Astrocyte (in vitro differentiated cells and primary cell): ENCODE measurements around the gene BCL2A1. TPM values are rescaled to one million over a fixed set of nuclear protein-coding genes. Genes with fewer than 3 reads are reported as not detected.

Experiments
- DNase-seq: peaks from one replicate; pipeline ENCODE4 v3.0.0-alpha.2; 2010; ENCODE audit warnings: low read depth
- FAIRE-seq: peaks from 2 replicates; lab custom pipeline; 2011; peaks lifted over from hg19 to GRCh38; lab: Jason Lieb, UNC
- H2AFZ ChIP-seq: 2 replicates; pipeline ENCODE4 v1.6.0; 2012; ENCODE audit warnings: low read depth, low read length, inconsistent platforms
- H3K27ac ChIP-seq: 2 replicates; pipeline ENCODE4 v1.5.1; 2011; ENCODE audit warnings: low read depth, low read length, inconsistent platforms
- H3K27me3 ChIP-seq: 2 replicates; pipeline ENCODE4 v1.6.0; 2011; ENCODE audit warnings: low read length, inconsistent platforms; ENCODE audit not compliant: insufficient read depth
- H3K36me3 ChIP-seq: 2 replicates; pipeline ENCODE4 v1.5.1; 2011; ENCODE audit warnings: low read length, inconsistent platforms; ENCODE audit not compliant: insufficient read depth
- H3K4me1 ChIP-seq: 2 replicates; pipeline ENCODE4 v1.5.1; 2011; ENCODE audit warnings: low read length, inconsistent platforms; ENCODE audit not compliant: insufficient read depth
- H3K4me2 ChIP-seq: 2 replicates; pipeline ENCODE4 v1.6.0; 2012; ENCODE audit warnings: low read length, inconsistent platforms
- H3K4me3 ChIP-seq: 2 replicates; pipeline ENCODE4 v1.5.1; 2011; ENCODE audit warnings: low read depth, mild to moderate bottlenecking, low read length, inconsistent platforms; ENCODE audit not compliant: insufficient read depth
- H3K79me2 ChIP-seq: 2 replicates; pipeline ENCODE4 v1.6.0; 2012; ENCODE audit warnings: mild to moderate bottlenecking, low read length, inconsistent platforms; ENCODE audit not compliant: insufficient read depth
- H3K9ac ChIP-seq: 2 replicates; pipeline ENCODE4 v1.6.0; 2012; ENCODE audit warnings: mild to moderate bottlenecking, low read length, inconsistent platforms
- H3K9me3 ChIP-seq: 2 replicates; pipeline ENCODE4 v1.5.1; 2012; ENCODE audit warnings: low read depth, mild to moderate bottlenecking, low read length, inconsistent platforms; ENCODE audit not compliant: insufficient read depth
- H4K20me1 ChIP-seq: 2 replicates; pipeline ENCODE4 v1.6.0; 2012; ENCODE audit warnings: low read length, inconsistent platforms; ENCODE audit not compliant: insufficient read depth
- H3K27ac Mint-ChIP-seq: one replicate; pipeline ENCODE4 v1.8.0; 2021; ENCODE audit warnings: mild to moderate bottlenecking, mixed read lengths; ENCODE audit not compliant: unreplicated experiment
- H3K27me3 Mint-ChIP-seq: one replicate; pipeline ENCODE4 v1.8.0; 2021; ENCODE audit warnings: low read depth, mixed read lengths; ENCODE audit not compliant: unreplicated experiment
- H3K36me3 Mint-ChIP-seq: one replicate; pipeline ENCODE4 v1.8.0; 2021; ENCODE audit warnings: low read depth, mixed read lengths; ENCODE audit not compliant: unreplicated experiment
- H3K4me1 Mint-ChIP-seq: one replicate; pipeline ENCODE4 v1.8.0; 2021; ENCODE audit warnings: low read depth, mixed read lengths; ENCODE audit not compliant: unreplicated experiment
- H3K4me3 Mint-ChIP-seq: one replicate; pipeline ENCODE4 v1.8.0; 2021; ENCODE audit warnings: mild to moderate bottlenecking, moderate library complexity, mixed read lengths; ENCODE audit not compliant: unreplicated experiment
- H3K9me3 Mint-ChIP-seq: one replicate; pipeline ENCODE4 v1.8.0; 2021; ENCODE audit warnings: mild to moderate bottlenecking, mixed read lengths; ENCODE audit not compliant: unreplicated experiment
- EZH2 ChIP-seq: IDR thresholded peaks from 2 replicates; pipeline ENCODE4 v1.6.1; 2012; ENCODE audit warnings: mild to moderate bottlenecking, low read length, inconsistent platforms; ENCODE audit not compliant: insufficient read depth
- total RNA-seq: library from RNA; stranded (reverse); gene quantifications from 2 replicates; pipeline ENCODE4 v1.2.1, GENCODE V29; 2021
- TF ChIP-seq, protein P1 (sequence below): IDR thresholded peaks from 2 replicates; pipeline ENCODE4 v1.5.1; 2011; ENCODE audit warnings: low read depth, mild to moderate bottlenecking, inconsistent platforms, low read length, moderate library complexity; ENCODE audit not compliant: insufficient read depth

The BCL2A1 gene
- total RNA-seq, 1 donor from 2014 or later = not detected

- H3K9me3 ChIP-seq = no peaks in the 10 kb centered on the region
- no peaks in the 10 kb centered on the region for H3K4me1 ChIP-seq
- Mint-ChIP-seq H3K36me3 (no peaks in the 10 kb centered on the region), H3K4me1 (peaks cover 17% of the 10 kb centered on the region), H3K9me3 (peaks cover 2% of the 10 kb centered on the region), H3K27ac (no peak overlapping the region), H3K4me3 (no peak overlapping the region), H3K27me3 (peaks cover 2% of the 10 kb centered on the region)
- FAIRE-seq (no peak), DNase-seq (no peak)
- TF ChIP-seq, protein P1, sequence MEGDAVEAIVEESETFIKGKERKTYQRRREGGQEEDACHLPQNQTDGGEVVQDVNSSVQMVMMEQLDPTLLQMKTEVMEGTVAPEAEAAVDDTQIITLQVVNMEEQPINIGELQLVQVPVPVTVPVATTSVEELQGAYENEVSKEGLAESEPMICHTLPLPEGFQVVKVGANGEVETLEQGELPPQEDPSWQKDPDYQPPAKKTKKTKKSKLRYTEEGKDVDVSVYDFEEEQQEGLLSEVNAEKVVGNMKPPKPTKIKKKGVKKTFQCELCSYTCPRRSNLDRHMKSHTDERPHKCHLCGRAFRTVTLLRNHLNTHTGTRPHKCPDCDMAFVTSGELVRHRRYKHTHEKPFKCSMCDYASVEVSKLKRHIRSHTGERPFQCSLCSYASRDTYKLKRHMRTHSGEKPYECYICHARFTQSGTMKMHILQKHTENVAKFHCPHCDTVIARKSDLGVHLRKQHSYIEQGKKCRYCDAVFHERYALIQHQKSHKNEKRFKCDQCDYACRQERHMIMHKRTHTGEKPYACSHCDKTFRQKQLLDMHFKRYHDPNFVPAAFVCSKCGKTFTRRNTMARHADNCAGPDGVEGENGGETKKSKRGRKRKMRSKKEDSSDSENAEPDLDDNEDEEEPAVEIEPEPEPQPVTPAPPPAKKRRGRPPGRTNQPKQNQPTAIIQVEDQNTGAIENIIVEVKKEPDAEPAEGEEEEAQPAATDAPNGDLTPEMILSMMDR = no peak
- TF ChIP-seq EZH2 = no peak
- no peak overlapping the region for H3K9ac ChIP-seq
- H3K27me3 ChIP-seq = no peaks in the 10 kb centered on the region
- no peak overlapping the region for H3K4me2 ChIP-seq
- no peak overlapping the region for H3K27ac ChIP-seq
- H4K20me1 ChIP-seq = no peaks in the 10 kb centered on the region
- H3K4me3 ChIP-seq = no peak overlapping the region
- no peaks in the 10 kb centered on the region for H3K36me3 ChIP-seq
- no peaks in the 10 kb centered on the region for H3K79me2 ChIP-seq
- H2AFZ ChIP-seq = no peak overlapping the region
These were observed 22.8 kb downstream of the BCL2A1 start for GRCh38 chr15:79948095-79948695.

- no peak for DNase-seq
- H3K4me3 Mint-ChIP-seq = no peak overlapping the region
- Histone ChIP-seq H3K79me2 (no peaks in the 10 kb centered on the region), H3K27me3 (no peaks in the 10 kb centered on the region), H4K20me1 (no peaks in the 10 kb centered on the region), H3K4me2 (no peak overlapping the region), H3K4me1 (peaks cover 3% of the 10 kb centered on the region), H3K9me3 (no peaks in the 10 kb centered on the region), H3K36me3 (no peaks in the 10 kb centered on the region), H2AFZ (no peak overlapping the region), H3K4me3 (no peak overlapping the region), H3K9ac (no peak overlapping the region), H3K27ac (no peak overlapping the region)
- no peak for FAIRE-seq
- TF ChIP-seq, protein P1 = no peak
- TF ChIP-seq EZH2 = no peak
- H3K27ac Mint-ChIP-seq = no peak overlapping the region
- peaks cover 28% of the 10 kb centered on the region for H3K4me1 Mint-ChIP-seq
- peaks cover 2% of the 10 kb centered on the region for H3K9me3 Mint-ChIP-seq
- H3K27me3 Mint-ChIP-seq = no peaks in the 10 kb centered on the region
- no peaks in the 10 kb centered on the region for H3K36me3 Mint-ChIP-seq
These were observed 24.0 kb downstream of the BCL2A1 start for GRCh38 chr15:79947009-79947408.

DNA sequence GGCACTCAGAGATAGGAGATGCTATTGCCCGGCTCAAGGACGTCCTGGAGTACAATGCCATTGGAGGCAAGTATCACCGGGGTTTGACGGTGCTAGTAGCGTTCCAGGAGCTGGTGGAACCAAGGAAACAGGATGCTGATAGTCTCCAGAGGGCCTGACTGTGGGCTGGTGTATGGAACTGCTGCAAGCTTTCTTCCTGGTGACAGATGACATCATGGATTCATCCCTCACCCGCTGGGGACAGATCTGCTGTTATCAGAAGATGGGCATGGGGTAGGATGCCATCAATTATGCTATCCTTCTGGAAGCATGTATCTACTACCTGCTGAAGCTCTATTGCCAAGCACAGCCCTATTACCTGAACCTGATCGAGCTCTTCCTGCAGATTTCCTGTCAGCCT, 26.4 kb downstream of the BCL2A1 start:
- Mint-ChIP-seq H3K27ac (no peak overlapping the region), H3K4me1 (peaks cover 30% of the 10 kb centered on the region), H3K27me3 (no peaks in the 10 kb centered on the region), H3K36me3 (no peaks in the 10 kb centered on the region), H3K9me3 (peaks cover under 1% of the 10 kb centered on the region), H3K4me3 (no peak overlapping the region)
- Histone ChIP-seq H2AFZ (no peak overlapping the region), H3K9ac (no peak overlapping the region), H3K79me2 (no peaks in the 10 kb centered on the region), H3K4me3 (no peak overlapping the region), H3K9me3 (no peaks in the 10 kb centered on the region), H3K4me2 (no peak overlapping the region), H3K27ac (no peak overlapping the region), H3K4me1 (peaks cover 3% of the 10 kb centered on the region), H3K36me3 (no peaks in the 10 kb centered on the region), H4K20me1 (no peaks in the 10 kb centered on the region), H3K27me3 (no peaks in the 10 kb centered on the region)
- no peak for TF ChIP-seq EZH2
- TF ChIP-seq, protein P1 = no peak
- FAIRE-seq = no peak
- DNase-seq = no peak
